Measurements from ENCODE around the gene CNTF. TPM values are rescaled to one million over a fixed set of nuclear protein-coding genes. Genes with fewer than 3 reads are reported as not detected.

The CNTF gene
- total RNA-seq, 1 experiment from 2014 or later = 5.5 TPM

DNA sequence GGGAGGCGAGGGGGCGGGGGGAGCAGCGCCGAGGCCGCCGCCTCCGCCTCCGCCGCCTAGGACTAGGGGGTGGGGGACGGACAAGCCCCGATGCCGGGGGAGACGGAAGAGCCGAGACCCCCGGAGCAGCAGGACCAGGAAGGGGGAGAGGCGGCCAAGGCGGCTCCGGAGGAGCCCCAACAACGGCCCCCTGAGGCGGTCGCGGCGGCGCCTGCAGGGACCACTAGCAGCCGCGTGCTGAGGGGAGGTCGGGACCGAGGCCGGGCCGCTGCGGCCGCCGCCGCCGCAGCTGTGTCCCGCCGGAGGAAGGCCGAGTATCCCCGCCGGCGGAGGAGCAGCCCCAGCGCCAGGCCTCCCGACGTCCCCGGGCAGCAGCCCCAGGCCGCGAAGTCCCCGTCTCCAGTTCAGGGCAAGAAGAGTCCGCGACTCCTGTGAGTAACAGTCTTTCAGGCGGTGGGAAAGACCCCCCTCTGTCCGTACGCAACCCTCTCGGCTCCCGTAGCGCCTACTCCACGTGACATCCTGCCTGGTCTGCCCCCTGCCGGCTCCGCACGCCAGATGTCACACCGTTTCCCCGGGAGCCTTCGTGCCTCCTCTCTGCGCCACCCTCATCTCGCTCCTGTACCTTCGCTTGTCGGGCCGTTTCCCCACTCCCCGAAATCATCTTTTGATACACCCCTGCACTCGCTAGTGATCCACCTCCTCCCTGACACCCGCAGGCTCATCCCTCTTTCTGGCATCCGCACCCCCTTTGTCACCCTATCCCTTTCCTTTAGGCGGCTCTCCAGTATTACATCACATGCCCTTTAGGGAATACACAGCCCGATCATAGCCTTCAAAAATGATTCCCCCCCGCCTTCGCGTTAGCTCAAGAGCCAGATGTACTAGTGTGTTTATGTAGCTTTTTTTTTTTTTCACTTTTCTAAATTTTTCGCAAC, 43.0 kb upstream of the CNTF start:
- no peaks in the 10 kb centered on the region for H3K9me3 ChIP-seq (ENCODE audit: low read depth, low read length, poor library complexity, severe bottlenecking)
- peak; percentile 97 for DNase-seq (ENCODE audit: low spot score)
- H3K4me3 ChIP-seq (ENCODE audit: low read depth, low read length, poor library complexity, severe bottlenecking) = peak overlapping the region; percentile 67
- ChIA-PET CTCF (no interaction called here), POLR2A (ENCODE audit: low non-redundant PET) (no interaction called here)
- TF ChIP-seq EZH2 (IDR thresholded peaks at IDR 0.05; ENCODE audit: borderline replicate concordance, low read depth, low read length, poor library complexity, severe bottlenecking) = no peak
- TF ChIP-seq, protein P1, sequence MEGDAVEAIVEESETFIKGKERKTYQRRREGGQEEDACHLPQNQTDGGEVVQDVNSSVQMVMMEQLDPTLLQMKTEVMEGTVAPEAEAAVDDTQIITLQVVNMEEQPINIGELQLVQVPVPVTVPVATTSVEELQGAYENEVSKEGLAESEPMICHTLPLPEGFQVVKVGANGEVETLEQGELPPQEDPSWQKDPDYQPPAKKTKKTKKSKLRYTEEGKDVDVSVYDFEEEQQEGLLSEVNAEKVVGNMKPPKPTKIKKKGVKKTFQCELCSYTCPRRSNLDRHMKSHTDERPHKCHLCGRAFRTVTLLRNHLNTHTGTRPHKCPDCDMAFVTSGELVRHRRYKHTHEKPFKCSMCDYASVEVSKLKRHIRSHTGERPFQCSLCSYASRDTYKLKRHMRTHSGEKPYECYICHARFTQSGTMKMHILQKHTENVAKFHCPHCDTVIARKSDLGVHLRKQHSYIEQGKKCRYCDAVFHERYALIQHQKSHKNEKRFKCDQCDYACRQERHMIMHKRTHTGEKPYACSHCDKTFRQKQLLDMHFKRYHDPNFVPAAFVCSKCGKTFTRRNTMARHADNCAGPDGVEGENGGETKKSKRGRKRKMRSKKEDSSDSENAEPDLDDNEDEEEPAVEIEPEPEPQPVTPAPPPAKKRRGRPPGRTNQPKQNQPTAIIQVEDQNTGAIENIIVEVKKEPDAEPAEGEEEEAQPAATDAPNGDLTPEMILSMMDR (conservative IDR thresholded peaks at IDR 0.05; ENCODE audit: low read depth, low read length) = peak; percentile 78
- no TSS peak for BruUV-seq (replicated peaks)
- peak overlapping the region; percentile 100 for H3K27ac ChIP-seq (ENCODE audit: low read depth, low read length, poor library complexity, severe bottlenecking)
- intact Hi-C loops (cut with micrococcal nuclease; ENCODE audit: unreplicated experiment) = loop anchor here (5.0 to 10.0 kb wide), 6 partner anchors 38 to 1255 kb away; partner anchors contain the start of genes TNKS1BP1 and YPEL4
- H3K4me1 ChIP-seq (ENCODE audit: insufficient read depth, low read length, poor library complexity, severe bottlenecking) = peaks cover 22% of the 10 kb centered on the region
- H3K36me3 ChIP-seq (ENCODE audit: insufficient read depth, low read length, poor library complexity, severe bottlenecking) = peaks cover 5% of the 10 kb centered on the region
- H3K27me3 ChIP-seq (replicated peaks; ENCODE audit: insufficient read depth, low read depth, low read length, poor library complexity) = no peaks in the 10 kb centered on the region

DNA sequence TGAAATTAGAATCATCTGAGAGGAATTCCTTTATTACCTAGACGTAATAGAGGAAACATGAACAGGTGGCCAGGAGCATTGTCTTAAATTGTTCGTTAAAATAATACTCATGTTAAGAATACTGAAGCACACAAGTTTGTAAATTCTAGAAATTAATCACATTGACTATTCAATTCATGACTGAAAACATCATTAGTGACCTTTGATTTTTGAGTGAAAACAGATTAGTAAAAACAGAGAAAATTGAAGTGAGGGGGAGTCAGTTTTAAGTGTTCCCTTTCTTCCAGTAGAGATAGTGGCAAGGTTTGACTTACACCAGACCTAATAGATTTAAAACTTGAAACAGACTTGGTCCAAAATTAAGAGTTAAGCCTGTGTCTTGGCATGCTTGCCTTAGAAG, 42.2 kb upstream of the CNTF start:
- TF ChIP-seq, protein P1 (conservative IDR thresholded peaks at IDR 0.05; ENCODE audit: low read depth, low read length) = no peak
- no peak for TF ChIP-seq EZH2 (IDR thresholded peaks at IDR 0.05; ENCODE audit: borderline replicate concordance, low read depth, low read length, poor library complexity, severe bottlenecking)
- Histone ChIP-seq H3K9me3 (ENCODE audit: low read depth, low read length, poor library complexity, severe bottlenecking) (no peaks in the 10 kb centered on the region), H3K4me1 (ENCODE audit: insufficient read depth, low read length, poor library complexity, severe bottlenecking) (peaks cover 22% of the 10 kb centered on the region), H3K27ac (ENCODE audit: low read depth, low read length, poor library complexity, severe bottlenecking) (peak overlapping the region; percentile 100), H3K4me3 (ENCODE audit: low read depth, low read length, poor library complexity, severe bottlenecking) (peak overlapping the region; percentile 67), H3K36me3 (ENCODE audit: insufficient read depth, low read length, poor library complexity, severe bottlenecking) (peaks cover 11% of the 10 kb centered on the region), H3K27me3 (replicated peaks; ENCODE audit: insufficient read depth, low read depth, low read length, poor library complexity) (no peaks in the 10 kb centered on the region)
- intact Hi-C loops (cut with micrococcal nuclease; ENCODE audit: unreplicated experiment) = loop anchor here (5.0 kb wide), 1 partner anchor 37 kb away; no protein-coding TSS in a partner anchor
- TSS peak; percentile 44 for BruUV-seq (replicated peaks)
- CTCF ChIA-PET = no interaction called here
- DNase-seq (ENCODE audit: low spot score) = no peak
- POLR2A ChIA-PET (ENCODE audit: low non-redundant PET) = no interaction called here

DNA sequence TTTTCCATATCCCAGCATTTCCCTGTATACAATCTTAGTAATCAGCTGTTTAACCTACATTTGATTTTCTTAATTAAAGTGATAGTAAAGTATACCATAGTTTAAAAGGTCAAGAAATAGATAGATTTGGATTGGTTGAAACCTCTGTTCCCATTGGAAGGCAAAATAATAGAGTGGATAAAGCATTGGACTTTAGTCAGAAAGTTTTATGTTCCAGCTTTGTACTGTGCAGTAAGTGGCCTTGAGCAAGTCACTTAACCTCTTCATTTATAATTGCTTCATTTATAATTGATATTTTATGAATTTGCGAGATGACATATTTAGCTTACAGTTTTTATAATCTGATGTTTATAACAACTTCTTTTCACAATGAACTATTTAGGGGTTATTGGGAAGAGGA, 40.0 kb upstream of the CNTF start:
- ChIA-PET CTCF (no interaction called here), POLR2A (ENCODE audit: low non-redundant PET) (no interaction called here)
- Histone ChIP-seq H3K4me3 (ENCODE audit: low read depth, low read length, poor library complexity, severe bottlenecking) (no peak overlapping the region), H3K27ac (ENCODE audit: low read depth, low read length, poor library complexity, severe bottlenecking) (peak overlapping the region; percentile 3), H3K9me3 (ENCODE audit: low read depth, low read length, poor library complexity, severe bottlenecking) (no peaks in the 10 kb centered on the region), H3K4me1 (ENCODE audit: insufficient read depth, low read length, poor library complexity, severe bottlenecking) (peaks cover 13% of the 10 kb centered on the region), H3K27me3 (replicated peaks; ENCODE audit: insufficient read depth, low read depth, low read length, poor library complexity) (no peaks in the 10 kb centered on the region), H3K36me3 (ENCODE audit: insufficient read depth, low read length, poor library complexity, severe bottlenecking) (peaks cover 22% of the 10 kb centered on the region)
- intact Hi-C loops (cut with micrococcal nuclease; ENCODE audit: unreplicated experiment) = loop anchor here (5.0 kb wide), 1 partner anchor 35 kb away; no protein-coding TSS in a partner anchor
- no peak for TF ChIP-seq EZH2 (IDR thresholded peaks at IDR 0.05; ENCODE audit: borderline replicate concordance, low read depth, low read length, poor library complexity, severe bottlenecking)
- TF ChIP-seq, protein P1 (conservative IDR thresholded peaks at IDR 0.05; ENCODE audit: low read depth, low read length) = no peak
- no TSS peak for BruUV-seq (replicated peaks)
- no peak for DNase-seq (ENCODE audit: low spot score)

All from A673 (cell line).